HEK293T (cell line): ENCODE results near the gene ARHGAP6.

Experiments
- ARNT ChIP-seq: fragments of 450-650 bp; IDR thresholded peaks from 2 replicates; pipeline ENCODE4 v1.6.1; 2017; ENCODE audit warnings: mild to moderate bottlenecking
- BHLHE40 ChIP-seq: fragments of 450-650 bp; IDR thresholded peaks from 2 replicates; pipeline ENCODE4 v1.6.1; 2016; ENCODE audit warnings: mild to moderate bottlenecking, moderate library complexity, borderline replicate concordance
- FOXK2 ChIP-seq: fragments of 450-650 bp; IDR thresholded peaks from 2 replicates; pipeline ENCODE4 v1.6.1; 2016; ENCODE audit warnings: mild to moderate bottlenecking
- HDGF ChIP-seq: fragments of 450-650 bp; IDR thresholded peaks from 2 replicates; pipeline ENCODE4 v1.6.1; 2017; ENCODE audit warnings: antibody characterized with exemption, borderline replicate concordance
- SP1 ChIP-seq: fragments of 450-650 bp; IDR thresholded peaks from 2 replicates; pipeline ENCODE4 v1.6.1; 2017
- SUZ12 ChIP-seq: fragments of 450-650 bp; IDR thresholded peaks from 2 replicates; pipeline ENCODE4 v1.6.1; 2016; ENCODE audit warnings: mild to moderate bottlenecking
- TARDBP ChIP-seq: fragments of 450-650 bp; IDR thresholded peaks from 2 replicates; pipeline ENCODE4 v1.6.1; 2016
- ZNF384 ChIP-seq: fragments of 450-650 bp; IDR thresholded peaks from 2 replicates; pipeline ENCODE4 v1.6.1; 2016

- TF ChIP-seq SP1 (no peak), TARDBP (no peak), FOXK2 (no peak), BHLHE40 (no peak), HDGF (no peak), ARNT (no peak), ZNF384 (no peak), SUZ12 (no peak)
Observed at GRCh38 chrX:11470250-11470974, 195.3 kb downstream of the ARHGAP6 start.
